ENCODE results near the gene GYS1.
A peak's percentile ranks its signal among the peaks of the same experiment; 100 is the strongest.

GYS1 gene

GRCh38 chr19:48963371-48964204 lies 29.5 kb downstream of the GYS1 start:
- peak; percentile 89 for DNase-seq (ENCODE audit: low spot score)

GRCh38 chr19:48962849-48963165 lies 30.3 kb downstream of the GYS1 start:
- DNase-seq (ENCODE audit: low spot score) = no peak

GRCh38 chr19:48962029-48962848 lies 30.9 kb downstream of the GYS1 start:
- DNase-seq (ENCODE audit: low spot score) = peak; percentile 90

DNA sequence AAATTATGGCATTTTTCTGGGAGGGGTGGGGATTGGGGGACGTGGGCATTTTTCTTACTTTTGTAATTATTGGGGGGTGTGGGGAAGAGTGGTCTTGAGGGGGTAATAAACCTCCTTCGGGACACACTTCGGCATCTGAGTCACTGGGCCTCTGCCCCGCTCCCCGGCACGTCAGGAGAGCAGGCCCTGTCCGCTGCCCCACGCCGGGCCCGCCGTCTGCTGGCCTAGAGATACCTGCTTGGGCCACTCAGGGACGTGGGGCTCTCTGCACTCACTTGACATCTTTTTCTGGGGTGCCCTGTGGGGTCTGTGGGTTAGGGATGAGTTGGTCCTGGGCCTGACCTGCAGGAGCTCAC lies 31.5 kb downstream of the GYS1 start:
- DNase-seq (ENCODE audit: low spot score) = no peak

- DNase-seq (ENCODE audit: low spot score) = peak; percentile 29
Observed at GRCh38 chr19:48961051-48961649, 32.0 kb downstream of the GYS1 start.

GRCh38 chr19:48959341-48960239 lies 33.5 kb downstream of the GYS1 start:
- DNase-seq (ENCODE audit: low spot score) = no peak

- DNase-seq (ENCODE audit: low spot score) = no peak
Observed at GRCh38 chr19:48958006-48958405, 35.1 kb downstream of the GYS1 start.

GRCh38 chr19:48955308-48955958 lies 37.7 kb downstream of the GYS1 start:
- no peak for DNase-seq (ENCODE audit: low spot score)

- peak; percentile 97 for DNase-seq (ENCODE audit: low spot score)
Observed at GRCh38 chr19:48954595-48955307, 38.4 kb downstream of the GYS1 start, which contains the start of gene BAX. TSS of gene BAX (plus strand) at chr19:48954875. CDS start at chr19:48954929, 54 bp downstream.

GRCh38 chr19:48953990-48954594 lies 39.0 kb downstream of the GYS1 start:
- no peak for DNase-seq (ENCODE audit: low spot score)

GRCh38 chr19:48953141-48953540 lies 40.0 kb downstream of the GYS1 start:
- no peak for DNase-seq (ENCODE audit: low spot score)

DNA sequence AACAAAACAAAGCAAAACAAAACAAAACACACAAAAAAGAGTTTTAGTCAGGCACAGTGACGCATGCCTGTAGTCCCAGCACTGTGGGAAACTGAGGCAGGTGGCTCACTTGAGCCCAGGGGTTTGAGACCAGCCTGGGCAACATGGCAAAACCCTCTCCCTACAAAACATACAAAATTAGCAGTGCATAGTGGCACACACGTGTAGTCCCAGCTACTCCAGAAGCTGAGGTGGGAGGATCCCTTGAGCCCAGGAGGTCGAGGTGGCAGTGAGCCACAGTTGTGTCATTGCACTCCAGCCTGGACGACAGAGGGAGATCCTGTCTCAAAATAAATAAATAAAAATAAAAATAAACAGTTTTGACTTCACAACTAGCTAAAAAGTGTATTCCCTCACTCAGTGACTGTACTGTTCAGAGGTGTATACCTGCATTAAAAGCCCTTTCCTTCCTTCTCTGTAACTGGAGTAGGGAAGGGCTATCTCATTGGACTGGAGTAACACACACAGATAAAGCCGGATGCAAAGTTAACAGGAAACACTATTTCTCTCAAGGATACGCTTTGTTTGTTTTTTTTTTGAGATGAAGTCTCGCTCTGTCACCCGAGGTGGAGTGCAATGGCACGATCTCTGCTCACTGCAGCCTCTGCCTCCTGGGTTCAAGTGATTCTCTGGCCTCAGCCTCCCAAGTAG lies 42.1 kb downstream of the GYS1 start:
- DNase-seq (ENCODE audit: low spot score) = no peak

GRCh38 chr19:48950159-48950558 lies 43.0 kb downstream of the GYS1 start:
- DNase-seq (ENCODE audit: low spot score) = no peak

GRCh38 chr19:48947258-48947542 lies 45.9 kb downstream of the GYS1 start:
- DNase-seq (ENCODE audit: low spot score) = no peak

GRCh38 chr19:48946463-48947257 lies 46.4 kb downstream of the GYS1 start:
- no peak for DNase-seq (ENCODE audit: low spot score)

- no peak for DNase-seq (ENCODE audit: low spot score)
Observed at GRCh38 chr19:48945817-48946216, 47.3 kb downstream of the GYS1 start.

DNA sequence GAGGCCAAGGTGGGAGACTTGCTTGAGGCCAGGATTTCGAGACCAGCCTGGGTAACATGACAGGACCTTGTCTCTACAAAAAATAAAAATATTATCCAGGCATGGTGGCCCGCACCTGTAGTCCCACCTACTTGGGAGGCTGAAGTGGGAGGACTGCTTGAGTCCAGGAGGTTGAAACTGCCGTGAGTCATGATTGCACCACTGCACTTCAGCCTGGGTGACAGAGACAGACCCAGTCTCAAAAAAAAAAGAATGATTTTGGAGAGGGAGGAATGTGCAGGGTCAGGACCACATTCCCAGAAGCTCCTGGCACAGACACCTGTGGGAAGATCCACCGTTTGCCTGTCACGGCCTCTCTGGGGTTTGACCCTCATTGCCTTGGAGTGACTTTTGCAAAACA lies 47.7 kb downstream of the GYS1 start:
- no peak for DNase-seq (ENCODE audit: low spot score)

GRCh38 chr19:48943081-48943480 lies 50.0 kb downstream of the GYS1 start:
- no peak for DNase-seq (ENCODE audit: low spot score)

DNA sequence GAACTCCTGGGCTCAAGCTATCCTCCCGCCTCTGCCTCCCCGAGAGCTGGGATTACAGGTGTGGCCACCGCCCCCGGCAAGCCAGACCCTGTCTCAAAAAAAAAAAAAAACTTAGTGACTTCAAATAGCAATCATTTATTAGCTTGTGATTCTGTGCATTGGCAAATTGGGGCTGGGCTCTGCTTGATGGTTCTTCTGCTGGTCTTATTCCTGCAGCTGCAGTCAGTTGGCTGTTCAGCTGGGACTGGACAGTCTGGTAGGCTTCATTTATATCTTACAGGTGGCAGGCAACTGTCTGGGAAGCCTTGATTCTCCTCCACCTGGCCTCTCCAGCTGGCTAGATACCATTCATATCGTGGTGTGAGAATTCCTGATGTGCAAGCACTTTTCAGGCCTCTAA lies 52.2 kb downstream of the GYS1 start:
- DNase-seq (ENCODE audit: low spot score) = no peak
